Tongue (tissue), 2 donors: ENCODE results near the gene SRGAP3. TPM values are rescaled to one million over a fixed set of nuclear protein-coding genes. Genes with fewer than 3 reads are reported as not detected.

Experiments
- DNase-seq: peaks from one replicate; pipeline ENCODE4 v3.0.0-alpha.2; 2015
- total RNA-seq: library from RNA; depleted of rRNA; stranded (reverse); fragments of >200 nt; gene quantifications from one replicate; pipeline ENCODE4 v1.2.3, GENCODE V29; 2014

SRGAP3 gene
- total RNA-seq, 1 donor from 2014 or later = 19.7 TPM

DNA sequence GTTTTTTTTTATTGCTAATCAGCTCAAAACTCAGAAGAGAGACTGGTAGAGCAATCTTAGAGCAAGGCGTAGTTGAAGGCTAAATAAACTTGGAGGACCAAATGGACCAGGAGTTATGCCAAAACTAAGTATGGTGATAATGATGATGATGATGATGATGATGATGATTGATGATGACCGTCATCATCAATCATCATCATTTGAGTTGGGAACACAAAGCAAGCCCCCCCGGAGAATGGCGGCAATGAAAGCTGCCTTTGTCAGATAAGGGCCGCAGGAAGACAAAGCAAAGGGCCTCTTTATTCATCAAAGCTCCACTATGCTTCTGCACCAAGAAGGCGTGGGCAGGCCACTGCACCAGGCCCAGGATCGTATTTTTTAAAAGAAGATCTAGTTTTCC is 204.1 kb downstream of the SRGAP3 start:
- DNase-seq = no peak

DNA sequence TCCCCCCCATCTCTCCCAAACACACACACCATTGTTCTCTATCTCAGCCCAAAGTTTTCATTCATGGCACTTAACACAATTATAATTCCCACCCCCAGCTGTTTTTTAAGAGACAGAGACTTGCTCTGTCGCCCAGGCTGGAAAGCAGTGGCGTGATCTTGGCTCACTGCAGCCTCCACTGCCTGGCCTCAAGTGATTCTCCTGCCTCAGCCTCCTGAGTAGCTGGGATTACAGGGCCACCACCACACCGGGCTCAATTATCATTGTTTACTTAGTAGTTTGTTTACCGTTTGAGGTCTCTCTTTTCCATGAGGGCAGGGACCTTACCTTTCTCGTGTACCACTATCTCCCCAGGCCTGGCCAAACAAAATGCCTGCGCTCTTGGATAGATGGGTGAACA is 206.4 kb downstream of the SRGAP3 start:
- no peak for DNase-seq

DNA sequence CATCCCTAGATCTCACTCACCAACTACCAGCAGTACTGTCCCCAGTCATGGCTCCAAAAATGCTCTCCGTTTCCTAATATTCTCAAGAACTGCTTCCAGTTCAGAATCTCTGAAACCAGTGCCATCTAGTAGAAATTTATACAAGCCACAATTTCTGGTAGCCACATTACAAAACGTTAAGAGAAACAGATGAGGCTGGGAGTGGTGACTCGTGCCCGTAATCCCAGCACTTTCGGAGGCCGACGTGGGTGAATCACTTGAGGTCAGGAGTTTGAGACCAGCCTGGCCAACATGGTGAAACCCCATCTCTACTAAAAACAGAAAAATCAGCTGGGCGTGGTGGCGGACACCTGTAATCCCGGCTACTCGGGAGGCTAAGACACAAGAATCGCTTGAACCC is 207.8 kb downstream of the SRGAP3 start:
- no peak for DNase-seq

DNA sequence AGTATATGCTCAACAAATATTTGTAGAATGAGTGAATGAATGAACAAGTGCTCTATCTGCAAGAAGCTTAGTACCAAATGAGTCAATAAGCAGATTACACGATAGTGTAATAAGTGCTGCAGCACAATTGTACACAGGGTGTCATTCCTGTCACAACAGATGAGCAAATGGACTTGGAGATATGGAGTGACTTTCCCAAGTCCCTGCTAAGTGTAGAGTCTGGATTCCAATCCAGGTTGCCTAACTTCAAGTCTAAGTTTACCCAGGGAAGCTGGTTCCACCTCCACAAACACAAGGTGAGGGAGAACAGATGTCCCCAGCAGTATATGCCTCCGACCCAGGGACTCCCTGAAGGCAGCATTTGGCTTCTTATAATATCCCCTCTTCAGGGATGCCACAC is 208.4 kb downstream of the SRGAP3 start:
- no peak for DNase-seq

DNA sequence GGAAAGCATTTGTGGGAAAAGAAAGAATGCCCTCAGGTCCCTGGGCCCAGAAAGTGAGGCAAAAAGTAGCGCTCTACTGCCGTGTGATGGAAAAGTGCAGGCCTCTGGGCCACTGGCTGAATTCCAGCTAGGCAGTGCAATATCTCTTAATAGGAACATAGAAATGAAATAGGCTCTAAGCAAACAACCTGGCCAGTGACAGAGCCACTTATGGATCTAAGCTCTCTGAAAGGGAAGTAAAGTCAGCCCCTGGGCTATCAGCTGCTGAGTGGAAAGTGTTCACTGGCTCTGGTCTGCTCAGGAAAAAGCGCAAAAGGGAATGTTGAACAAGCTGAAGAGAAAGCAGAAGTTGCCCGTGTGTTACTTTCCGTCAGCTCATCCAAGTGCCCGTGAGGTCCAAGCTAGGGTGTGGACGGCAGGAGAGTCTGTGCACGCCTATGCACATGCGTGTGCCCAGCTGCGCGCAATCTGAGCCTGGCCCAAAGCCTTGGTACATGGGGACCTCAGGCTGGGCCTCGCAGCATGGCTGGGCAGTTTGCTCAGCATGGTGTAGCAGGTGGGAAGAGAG is 212.2 kb downstream of the SRGAP3 start:
- peak; percentile 68 for DNase-seq

DNA sequence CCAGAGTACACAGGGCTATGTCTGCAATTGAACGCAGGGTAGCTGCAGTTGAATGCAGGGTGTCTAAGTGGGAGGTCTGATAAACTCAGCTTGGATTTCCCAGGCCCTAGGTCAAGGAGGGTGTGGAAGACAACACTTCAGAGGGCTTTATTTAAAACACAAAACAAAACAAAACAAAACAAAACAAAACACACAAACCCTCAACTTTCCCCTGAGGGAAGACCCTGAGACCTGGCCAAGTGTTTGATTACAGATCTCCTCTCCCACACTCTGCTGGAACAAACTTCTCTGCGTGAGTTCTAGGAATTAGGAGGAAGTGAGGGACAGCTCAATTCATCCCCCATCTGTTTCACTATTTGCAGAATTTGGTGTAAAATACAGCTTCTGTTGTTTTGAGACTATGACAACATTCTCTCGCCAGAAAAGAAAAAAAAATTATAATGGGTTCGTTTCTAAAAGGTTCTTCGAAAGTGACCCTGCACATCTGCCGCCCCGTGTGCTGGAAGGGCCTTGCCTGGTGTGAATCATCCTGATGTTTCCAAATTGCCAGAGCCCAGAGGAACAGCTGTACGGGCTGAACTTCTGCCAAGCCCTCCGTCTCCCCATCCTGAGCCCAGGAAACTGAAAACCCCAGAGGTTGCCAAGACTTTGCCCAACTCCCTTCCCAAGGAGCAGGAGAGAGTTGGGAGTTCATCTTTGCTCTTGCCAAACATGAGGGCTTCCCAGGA is 212.9 kb downstream of the SRGAP3 start:
- DNase-seq = peak; percentile 96

DNA sequence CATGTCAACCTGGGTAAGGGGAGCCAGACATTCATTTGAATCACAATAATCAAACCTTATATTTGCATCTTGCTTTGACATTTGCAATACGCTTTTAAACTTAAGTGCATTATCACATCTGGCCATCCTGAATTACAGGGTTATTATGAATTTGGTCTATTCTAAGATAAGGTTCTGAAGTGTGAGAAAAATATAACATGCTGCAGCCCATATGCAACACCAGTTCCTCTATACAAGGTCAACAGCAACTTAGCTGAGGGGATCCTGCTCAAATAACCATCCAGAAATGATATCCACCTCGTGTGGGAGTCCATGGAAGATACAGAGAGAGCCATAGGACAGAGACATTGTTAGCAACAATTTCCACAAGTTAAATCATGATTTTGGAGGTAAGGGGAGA is 213.5 kb downstream of the SRGAP3 start:
- no peak for DNase-seq

DNA sequence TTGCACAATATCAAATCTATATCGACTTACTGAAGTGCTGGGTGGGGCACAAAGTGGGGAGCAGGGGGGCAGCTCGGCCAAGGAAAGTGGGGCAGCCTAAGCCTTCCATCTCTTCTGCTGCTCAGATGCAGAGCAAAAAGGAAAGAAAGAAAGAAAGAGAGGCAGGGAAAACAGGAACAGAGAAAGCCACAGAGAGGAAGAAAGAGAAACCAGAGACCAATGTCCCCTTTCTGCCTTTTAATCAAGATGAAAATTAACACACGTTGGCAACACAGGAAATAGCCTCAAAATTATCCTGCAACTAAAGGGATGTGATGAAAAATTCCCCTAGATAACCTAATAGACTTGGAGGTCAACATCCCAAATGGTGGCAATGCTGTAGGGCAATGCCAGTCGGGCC is 214.0 kb downstream of the SRGAP3 start:
- no peak for DNase-seq

DNA sequence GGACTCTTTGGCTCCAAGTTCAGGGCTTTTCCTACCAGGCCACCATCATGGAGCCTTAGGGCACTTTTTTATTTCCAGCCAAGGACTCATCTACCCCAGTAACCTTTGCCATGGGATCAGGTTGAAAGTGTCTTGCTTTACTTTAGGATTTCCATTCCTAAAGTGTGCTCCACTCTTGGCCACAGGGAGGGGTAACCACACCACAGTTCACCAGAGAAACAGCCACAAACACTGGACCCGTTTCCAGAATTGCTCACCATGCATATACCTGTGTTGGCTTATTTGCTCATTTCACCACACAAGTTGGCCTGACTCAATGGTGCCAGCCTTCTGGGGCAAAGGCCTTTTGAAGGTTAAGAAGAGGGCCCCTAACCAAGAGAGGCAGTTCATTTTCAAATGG is 215.6 kb downstream of the SRGAP3 start:
- DNase-seq = no peak

DNA sequence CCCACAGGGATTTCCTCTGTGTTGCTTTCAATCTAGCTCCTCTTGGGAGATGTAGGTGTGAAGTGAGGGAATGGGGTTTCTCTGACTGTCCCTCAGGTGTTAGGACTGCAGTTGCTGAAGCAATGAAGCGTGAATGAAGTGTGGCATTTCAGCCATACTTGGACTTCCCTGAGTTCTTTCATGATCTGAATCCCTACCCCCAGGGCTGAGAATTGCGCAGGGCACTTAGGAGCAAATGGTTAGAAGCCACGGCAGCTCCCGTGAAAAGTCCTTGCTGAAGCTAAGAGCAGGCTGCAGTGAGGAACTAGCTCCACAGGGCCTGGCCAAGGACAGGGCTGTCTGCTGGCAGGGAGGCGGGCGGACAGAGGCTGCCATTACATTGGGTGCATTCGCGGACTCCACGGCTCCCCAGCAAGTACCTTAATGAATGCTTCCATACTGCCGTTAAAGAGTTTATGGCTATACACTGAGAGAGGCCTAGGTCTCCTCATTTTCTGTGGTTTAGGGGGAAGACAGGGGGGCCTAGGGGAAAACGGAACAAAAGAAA is 217.1 kb downstream of the SRGAP3 start:
- DNase-seq = no peak

DNA sequence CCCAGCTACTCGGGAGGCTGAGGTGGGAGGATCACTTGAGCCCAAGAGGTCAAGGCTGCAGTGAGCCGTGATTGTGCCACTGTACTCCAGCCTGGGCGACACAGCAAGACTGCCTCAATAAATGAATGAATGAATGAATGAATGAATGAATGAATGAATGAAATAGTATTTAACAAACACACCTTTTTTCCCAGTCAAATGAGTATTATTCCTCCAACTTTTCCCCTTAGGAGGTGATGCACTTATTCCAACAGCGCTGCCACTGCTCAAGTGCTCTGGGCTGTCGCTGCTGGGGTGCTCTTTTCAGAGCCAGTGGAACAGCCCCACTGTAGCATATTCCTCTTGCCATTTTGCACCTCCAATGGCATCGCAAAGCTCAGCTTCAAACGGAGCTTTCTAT is 219.4 kb downstream of the SRGAP3 start:
- no peak for DNase-seq

DNA sequence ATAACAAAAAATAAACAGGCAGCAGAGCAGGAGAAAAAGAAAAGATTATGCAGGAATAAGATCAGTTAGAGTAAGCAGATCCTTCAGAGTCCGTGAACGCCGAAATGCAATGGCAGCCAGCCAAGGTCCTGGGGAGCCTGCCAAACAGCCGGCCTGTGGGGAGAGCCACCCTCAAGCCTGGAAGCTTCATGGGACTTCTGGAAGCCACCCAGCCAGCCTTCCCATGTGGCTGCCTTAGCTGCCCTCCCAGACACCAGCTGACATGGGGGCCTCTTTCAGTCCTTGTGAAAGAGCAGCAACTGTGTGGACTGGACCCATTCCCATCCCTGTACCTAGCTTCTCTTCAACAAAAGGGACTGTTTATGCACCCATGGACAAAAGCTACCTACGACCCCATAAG is 221.3 kb downstream of the SRGAP3 start:
- peak; percentile 92 for DNase-seq

DNA sequence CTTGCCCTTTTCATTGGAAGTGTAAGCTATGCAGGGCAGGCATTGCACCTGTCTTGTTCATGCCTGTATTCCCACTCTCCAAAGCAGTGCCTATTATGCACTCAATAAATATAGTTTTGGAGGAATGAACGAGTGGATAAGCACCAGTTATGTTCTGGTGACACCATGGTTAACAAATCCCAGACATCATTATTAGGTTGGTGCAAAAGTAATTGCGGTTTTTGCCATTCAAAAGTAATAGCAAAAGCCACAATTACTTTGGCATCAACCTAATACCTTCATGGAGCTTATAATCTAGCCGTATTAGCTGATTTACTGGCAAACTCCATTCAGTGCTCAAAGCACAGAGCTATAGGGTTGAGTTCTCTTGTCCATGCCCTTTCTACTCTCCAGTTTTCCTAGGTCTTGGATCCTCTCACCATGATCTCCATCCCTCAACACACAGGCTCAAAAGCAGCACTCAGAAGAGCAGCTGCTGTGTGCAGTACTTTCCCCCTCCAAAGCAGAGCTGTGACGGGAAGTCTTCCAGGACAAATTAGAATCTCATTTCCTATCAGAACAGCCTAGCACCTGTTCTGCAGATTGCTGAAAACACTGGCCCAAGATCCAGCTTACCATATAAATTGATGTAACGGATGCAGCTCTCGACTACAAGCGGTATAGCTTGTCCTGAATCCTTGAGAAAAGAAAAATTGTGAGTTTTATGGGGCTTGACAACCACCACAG is 223.0 kb downstream of the SRGAP3 start:
- DNase-seq = peak; percentile 95

DNA sequence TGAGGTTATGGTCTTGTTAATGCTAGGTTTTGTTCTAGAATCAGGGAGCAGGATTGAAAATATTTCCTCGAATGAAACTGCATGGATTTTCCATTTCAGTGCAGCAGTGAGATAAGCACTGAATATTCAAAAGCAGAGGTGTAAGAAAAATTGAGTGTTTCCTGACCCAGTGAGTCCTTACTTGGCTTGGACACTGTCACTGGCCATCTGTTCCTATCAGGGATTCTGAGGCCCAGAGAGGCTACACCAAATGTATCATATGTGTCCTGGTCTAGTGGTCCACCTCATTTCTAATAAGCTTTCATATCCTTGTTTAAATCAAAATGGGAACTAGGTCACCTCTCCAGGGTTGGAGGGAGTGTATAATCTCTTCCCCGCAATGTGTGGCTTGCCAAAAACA is 225.1 kb downstream of the SRGAP3 start:
- DNase-seq = no peak

DNA sequence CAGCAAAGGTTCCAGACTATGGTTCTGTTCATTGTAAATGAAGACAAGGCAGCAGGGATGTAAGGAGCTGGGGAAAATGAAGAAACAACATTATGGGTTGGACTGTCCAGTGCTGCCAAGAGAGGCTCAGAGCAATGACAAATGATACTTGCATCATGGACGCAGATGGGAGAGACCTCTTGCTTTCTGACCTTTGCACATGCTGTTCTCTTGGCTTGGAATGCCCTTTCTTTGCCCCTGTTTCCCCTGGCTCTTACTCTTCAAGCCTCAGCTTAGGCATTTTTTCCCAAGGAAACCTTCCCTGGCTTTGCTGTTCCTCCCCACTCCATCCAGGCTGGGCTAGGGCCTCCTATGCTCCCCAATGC is 226.2 kb downstream of the SRGAP3 start:
- no peak for DNase-seq

DNA sequence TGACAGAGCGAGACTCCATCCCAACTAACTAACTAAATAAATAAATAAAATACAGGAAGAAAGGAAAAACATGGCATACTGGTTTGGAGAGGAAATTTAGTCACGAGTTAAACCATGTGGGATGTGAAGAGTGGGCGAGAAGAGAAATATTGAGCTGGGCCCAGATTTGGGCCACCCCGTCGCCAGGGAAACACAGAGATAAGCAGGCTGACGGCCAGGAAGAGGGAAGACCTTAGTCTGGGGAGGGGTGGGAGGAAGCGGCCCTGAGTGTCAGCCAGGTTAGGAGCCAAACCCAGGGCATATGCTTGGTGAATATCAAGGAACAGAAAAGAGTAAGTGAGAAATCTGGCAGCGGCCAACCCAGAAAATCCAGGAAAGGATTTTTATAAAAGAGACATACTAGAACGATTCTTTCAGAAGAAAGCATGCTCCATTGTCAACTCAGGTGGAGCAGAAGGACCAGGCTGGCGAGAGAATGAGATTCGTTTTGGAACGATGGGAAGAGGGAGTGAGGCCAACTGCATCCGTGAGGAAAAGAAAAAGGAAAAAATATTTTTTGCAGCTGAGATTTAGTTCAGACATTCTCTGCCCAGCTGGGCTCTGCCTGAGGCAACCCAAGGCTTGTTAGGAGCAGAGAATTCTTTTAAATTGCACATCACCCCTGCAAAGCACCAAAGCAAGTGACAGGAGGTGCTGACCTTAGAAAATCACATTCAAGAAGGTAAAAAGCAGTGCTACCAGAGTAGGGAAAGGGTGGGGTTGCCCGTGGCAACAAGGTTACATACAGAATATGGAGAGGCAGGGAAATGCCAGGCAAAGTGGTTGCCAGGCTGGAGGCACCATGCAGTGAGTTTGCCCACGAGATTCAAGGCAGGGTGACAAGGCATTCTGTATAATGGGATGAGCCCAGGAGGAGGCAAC is 226.9 kb downstream of the SRGAP3 start:
- no peak for DNase-seq

DNA sequence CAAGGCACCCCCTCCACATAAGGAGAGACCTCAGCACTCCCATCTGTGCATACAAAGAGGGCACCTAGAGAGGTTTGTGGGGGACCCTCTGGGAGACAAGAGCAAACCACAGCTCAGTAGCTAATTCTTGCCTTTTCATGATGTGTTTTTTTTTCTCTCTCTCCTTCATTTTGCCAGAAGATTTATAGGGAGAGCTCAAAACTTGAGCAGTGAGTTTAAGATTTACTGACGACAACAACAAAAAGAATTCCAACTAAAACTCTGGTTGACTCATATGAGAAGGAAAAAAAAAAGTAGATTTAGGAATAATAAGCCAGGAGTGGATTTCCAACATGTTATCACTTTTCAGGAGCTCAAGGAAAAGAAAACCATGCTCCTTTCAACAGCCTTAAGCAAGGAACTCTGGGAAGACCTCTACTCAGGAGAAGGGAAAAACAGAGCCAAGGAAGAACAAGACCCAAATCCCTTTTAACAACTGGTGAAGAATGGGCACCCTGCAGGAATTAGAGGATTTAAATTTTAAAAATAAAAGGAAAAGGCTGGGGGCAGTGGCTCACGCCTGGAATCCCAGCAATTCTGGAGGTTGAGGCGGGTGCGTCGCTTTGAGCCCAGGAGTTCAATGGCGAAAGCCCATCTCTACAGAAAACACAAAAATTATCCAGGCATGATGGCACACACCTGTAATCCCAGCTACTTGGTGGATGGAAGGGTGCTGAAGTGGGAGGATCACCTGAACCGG is 228.0 kb downstream of the SRGAP3 start:
- no peak for DNase-seq

DNA sequence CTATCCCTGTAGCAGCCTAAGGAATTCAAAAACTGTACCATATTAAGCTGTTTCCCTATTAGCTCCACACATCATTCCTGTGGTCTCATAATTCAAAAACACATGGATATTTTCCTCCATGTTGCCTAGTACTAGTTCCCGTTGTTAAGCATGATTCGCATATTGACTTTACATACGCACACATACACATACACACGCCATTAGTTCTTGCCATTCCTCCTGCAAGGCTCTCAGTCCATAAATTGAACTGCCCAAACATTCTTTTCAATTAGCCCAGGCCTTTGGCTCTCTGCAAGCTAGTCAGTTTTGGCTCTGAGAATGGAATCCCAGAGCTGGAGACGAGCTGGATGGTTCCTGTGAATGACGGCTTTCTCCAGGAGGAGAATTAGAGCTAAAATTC is 229.0 kb downstream of the SRGAP3 start:
- DNase-seq = no peak

DNA sequence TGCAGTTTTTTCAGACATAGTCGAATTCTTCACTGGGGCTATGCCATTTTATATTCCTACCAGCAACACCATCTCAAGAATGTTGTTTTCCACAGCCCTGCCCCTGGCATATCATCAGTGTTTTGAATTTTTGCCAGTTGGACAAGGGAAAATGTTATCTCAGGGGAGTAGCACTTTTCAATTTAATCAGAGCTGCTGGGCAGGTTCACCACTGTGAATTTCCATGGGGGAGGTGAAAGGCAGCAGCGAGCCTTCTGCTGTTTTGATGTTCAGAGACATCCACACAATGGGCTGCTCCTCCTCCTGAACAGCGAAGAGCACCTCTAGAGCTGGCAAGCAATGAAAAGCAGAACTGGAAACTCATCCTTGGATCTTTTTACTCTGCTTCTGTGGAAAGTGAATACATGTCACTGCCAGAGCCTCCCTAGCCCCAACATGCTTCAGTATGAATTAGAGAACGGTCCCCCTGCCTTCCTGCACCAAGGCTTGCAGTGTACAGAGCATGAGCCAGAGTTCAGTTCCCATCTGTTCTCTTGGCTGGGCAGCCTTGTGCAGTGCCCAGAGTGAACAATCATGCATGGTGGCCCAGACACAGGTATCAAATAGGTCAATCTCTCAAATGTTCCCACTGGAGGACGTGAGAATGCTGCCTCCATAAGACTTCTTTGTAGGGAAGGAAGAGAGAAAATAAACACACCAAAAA is 230.0 kb downstream of the SRGAP3 start:
- DNase-seq = no peak

DNA sequence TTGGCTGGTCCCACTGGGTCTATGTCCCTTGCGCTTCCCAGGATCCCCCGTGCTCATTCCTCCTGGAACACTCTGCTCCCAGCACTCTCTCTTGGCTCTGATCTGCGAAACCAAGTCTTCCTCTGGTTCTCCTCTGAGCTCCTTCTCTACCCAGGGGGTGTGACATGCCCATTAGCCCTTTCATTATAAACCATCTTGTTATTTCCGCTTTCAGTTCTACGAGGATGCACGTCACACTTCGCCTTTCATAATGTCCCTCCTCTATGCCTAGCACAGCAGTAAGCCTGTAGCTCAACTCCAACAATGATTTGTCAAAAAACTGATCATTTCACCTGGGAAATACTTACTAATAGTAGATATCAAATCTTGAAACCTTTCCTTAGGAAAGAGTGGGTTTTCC is 234.2 kb downstream of the SRGAP3 start:
- no peak for DNase-seq
